Activated CD4-positive, alpha-beta T cell treated with anti-CD3 and anti-CD28 coated beads, Interleukin-2, amount 50 U/mL, for 24 hours (primary cell): ENCODE measurements around the gene PRKCA.
A peak's percentile ranks its signal among the peaks of the same experiment; 100 is the strongest.
"Not testable (repeated sequence)": the region's sequence is repeated elsewhere in the genome, so short reads cannot be mapped to it uniquely, and the experiment has no call there.

Experiments used
- DNase-seq, 2 donors: peaks; one replicate each; pipeline ENCODE4 v3.0.0-alpha.2; 2020; ENCODE audit warnings: low read depth in 1 of 2, low spot score in 1 of 2

PRKCA gene

DNA sequence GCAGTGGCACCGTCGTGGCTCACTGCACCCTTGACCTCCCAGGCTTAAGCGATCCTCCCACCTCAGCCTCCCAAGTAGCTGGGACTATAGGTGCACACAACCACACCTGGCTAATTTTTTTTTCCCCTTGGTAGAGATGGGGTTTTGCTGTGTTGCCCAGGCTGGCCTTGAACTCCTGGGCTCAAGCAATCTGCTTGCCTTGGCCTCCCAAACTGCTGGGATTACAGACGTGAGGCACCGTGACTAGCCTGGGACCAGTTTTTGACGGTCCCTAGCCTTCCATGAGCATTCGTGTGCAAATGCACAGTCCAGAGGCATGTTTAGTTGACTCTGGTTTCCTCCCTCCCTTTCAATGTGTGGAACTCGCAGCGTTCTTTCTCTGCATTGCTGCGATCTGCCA is 48.2 kb downstream of the PRKCA start:
- not testable (repeated sequence) for DNase-seq

DNA sequence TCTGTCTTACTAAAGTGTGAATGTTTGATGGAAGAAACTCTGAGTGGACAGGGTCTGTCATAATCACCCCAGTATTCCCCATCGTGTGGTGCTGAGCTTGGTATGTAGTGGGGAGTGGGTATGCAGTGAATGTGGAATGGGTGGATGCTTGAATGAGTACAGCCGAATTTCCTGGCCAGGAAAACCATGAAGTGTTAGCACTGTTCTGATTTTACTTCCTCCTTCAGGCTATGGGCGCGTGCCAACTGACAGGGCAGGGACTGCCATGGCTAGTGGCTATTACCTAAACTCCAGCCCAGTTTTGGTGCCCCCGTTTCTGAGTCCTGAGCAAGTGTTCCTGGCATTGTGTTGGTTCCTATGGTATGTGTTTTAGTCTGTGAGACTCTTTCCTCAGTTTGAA is 48.6 kb downstream of the PRKCA start:
- no peak for DNase-seq

DNA sequence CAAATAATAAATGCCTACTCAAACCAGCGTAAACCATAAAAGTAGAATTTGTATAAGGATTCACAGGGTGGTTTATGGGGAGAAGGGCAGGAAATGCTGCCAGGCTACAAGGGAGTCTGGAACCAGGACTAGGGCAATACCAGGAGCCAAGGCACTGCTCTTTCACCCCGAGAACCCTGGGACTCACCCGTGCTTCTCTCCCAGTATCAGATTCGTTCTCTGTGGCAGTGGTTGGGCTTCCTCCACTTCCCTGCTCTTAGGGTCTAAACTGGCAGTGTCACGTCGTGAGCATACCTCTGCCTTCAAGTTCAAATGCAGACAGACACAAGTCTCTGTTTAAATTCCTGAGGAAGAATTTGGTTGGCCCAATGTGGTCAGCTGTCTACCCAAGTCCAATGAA is 49.3 kb downstream of the PRKCA start:
- DNase-seq = no peak

DNA sequence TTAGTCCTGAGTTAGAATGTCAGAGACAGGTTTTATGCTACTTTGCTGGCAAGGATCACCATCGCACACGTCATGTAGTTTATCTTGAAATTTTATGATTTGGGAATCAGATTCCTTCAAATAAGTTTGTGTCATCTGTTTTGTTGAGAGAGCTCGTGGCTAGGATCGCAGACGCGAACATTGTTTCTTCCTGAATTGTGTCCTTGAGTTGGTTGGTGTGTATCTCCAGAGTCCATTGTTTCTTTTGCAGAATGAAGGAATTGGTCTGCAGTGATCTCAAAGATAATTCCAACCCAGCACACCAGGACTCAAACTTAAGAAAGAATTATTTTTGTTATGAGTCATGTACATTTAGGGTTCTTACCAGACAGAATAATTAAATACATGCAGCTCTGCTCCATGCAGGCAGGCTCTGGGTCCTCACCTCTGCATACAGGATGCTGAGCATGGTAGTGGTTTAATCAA is 51.6 kb downstream of the PRKCA start:
- DNase-seq = no peak

DNA sequence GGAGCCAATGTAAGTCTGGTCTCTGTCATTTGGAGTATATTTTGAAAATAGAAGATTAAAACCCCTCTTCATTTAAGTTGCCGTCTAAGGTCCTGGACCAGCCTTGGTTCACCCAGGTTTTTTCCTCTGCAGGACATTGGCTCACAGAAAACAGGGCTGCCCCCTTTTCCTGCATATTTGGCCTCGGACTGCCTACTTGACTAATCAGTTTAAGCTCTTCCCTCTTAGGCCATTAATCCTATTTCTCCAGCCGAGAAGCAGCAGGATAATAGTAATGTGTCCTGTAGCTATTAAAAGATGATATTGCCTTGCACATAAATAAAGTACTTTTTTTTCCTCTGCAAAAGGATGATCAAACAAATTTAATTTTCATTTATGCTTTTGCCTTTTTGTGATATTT is 52.1 kb downstream of the PRKCA start:
- no peak for DNase-seq

DNA sequence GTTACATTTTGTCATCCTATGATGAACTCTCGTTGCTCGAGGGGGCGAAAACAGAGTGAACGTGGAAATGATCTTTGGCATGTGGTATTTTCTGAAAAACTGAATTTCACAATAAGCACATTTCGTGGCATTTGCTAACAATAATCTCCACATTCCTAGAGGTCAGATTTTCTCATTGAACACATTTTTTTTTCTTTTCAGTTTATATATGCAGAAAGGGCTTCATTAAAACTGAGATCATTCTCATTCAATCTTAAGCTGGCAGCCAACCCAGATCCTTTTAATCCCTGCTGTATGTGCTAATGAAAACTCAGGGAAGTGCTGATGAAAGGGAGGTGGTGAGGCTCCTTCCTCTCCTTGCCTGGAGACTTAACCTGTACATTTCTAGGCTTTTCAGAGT is 52.6 kb downstream of the PRKCA start:
- no peak for DNase-seq

DNA sequence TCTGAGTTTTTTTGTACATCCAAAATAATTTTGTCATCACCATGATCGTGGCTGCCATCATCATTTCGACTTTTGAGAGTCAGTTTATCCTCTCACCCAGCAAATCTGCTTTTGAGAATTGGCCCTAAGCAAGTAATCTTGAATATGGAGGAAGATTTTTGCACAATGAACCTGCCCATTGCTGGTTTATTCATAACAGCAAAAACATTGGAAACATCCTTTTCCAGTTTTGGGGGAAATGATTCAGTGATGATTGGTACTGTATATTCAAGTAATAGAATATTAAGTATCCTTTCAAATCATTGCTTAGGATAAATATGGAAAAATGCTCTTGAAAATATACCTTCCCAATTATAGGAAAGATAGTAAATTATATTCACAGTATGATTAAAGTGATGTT is 53.1 kb downstream of the PRKCA start:
- DNase-seq = no peak

DNA sequence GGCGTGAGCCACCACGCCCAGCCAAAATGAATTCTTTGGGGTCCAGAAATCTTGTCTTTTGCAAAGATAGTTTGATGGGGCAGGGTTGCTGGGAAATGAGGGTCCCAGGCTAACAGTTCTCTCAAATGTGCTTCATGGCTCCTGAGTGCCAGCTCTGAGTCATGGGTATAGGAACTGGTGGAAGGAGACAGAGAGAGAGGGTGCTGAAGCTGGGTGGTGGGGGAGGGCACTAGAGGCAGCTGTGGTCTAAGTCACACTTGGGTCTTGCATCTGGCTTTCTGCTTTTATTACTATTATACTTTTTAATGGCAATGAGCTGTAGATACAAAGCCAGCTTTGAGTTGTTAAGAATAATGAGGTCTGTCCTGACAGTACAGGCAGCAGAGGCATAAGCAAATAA is 54.6 kb downstream of the PRKCA start:
- DNase-seq = no peak

DNA sequence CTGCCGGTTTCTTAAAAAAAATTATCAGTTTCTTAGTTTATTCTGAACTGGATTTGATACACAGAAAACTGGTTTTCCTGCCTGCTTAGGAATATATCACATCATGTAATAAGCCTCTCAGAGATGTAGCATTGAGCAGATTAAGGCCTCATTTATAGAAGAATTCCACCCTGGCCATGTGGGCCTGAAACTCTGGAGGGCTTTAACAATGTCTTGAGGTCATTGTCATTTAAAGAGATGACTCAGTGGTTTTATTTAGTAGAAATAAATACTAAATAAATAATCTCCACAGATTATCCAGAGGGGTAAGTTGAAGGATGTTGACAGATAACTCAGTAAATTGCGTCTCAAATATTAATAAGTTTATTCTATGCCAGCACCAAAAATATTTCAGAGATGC is 56.9 kb downstream of the PRKCA start:
- no peak for DNase-seq

DNA sequence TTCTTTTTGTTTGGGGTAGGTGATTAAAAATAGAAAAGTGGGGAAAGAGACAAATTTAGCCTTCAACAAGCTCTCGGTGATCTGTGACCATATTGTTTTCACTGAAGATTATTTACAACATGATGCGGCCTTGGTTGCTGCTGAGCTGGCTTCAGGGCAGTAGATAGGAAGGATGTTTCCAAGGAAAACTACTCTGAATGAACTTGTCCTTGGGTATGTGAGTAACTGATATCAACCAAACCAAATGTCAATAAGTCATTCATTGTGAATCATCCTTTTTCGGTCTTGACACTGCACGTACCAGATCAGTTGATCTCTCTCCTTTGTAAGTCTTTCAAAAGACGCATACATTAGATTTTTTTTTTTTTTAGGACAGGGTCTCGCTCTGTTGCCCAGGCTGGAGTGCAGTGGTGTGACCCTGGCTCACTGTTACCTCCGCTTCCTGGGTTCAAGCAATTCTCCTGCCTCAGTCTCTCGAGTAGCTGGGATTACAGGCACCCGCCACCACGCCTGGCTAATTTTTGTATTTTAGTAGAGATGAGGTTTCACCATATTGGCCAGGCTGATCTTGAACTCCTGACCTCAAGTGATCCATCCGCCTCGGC is 58.6 kb downstream of the PRKCA start:
- not testable (repeated sequence) for DNase-seq

DNA sequence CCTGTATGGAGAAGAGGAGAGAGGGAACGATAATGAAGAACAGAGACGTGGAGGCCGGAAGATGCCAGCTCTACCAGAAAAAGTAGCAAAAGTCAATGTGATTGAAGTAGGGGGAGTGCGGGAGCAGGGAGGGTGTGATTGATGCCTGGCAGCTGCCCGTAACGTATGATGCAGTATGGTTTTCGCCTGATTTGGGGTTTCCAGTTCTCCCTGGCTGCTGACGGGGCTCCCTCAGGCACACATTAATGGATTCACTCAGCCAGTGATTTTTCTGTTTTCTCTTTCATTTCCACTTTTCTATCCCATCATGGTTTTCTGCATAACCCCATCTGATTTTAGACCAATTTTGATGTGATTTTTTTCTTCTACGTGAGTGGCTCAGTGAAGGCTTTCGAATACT is 62.1 kb downstream of the PRKCA start:
- DNase-seq = no peak

DNA sequence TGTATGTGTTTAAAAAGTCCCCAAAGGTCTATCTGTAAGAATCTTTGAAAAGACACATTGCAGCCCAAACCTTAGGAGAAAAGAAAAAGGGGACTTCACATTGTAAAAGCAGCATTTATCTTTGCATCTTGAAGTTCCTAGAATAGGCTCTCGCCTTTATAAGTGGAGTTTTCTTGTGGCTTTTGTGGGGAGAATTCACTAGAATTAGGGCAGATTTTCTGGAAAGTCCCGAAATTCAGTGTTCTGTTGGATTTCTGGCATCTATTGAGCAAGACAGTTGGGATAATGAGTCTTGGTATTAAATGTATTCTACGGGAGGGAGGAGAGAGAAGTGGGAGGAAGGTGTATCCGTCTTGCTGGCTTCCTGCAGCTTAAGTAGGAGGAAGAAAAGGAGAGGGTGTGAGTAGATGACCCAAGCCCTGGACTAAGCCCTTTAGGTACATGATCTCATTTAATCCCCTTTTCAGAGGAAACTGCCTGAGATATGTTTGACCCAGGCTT is 62.6 kb downstream of the PRKCA start:
- no peak for DNase-seq

DNA sequence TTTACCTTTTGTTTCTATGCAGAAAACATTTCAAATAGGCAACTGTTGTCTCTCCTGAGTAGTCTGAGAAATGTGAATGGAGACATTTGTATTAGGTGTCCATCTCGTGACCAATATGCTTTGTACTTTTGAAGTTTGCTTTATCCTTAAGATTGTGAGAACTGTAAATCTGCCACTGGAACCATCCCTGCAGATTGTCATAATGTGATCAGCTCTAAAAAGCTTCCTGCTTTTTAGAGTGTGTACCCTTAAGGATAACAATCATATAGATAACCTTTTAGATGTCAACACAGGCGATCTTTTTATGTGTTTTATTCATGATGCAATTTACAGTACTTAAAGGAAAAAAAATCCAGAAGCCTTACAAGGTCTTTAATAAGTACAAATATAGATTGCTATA is 63.5 kb downstream of the PRKCA start:
- DNase-seq = no peak

DNA sequence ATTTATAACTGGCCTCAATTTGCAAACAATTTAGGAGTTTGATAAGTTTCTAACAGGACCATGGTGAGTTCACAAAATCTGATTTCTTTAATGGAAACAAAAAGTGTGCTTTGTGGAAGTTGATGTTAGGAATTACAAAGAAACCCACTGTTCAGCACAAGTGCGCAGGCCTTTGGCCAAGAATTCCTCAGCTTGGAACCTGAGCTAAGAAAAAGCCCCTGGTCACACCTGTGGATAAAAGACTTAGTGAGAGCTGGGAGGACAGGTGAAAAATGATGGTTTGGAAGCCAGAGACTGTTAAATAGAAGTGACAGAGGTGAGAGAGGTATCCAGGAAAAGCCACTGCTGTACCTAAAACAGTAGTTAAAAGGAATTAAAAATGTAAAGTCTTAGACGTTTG is 64.7 kb downstream of the PRKCA start:
- no peak for DNase-seq

DNA sequence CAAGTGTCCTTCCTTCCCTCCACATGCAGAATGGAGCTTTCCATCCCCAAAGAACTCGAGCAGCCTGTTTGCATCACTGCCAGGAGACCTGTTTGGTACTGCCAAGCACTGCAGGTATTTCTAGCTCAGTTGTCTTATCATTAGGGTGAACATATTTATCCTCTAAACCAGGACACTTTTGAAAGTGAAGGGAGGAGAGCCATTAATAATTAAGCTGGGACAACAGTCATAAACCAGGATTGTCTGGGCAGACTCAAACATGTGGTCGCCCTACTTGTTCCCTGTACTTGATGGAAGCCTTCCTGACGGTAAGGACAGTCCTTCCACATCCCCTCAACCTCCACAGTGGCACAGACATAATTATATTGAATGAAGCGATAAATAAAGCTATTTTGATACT is 67.4 kb downstream of the PRKCA start:
- no peak for DNase-seq

DNA sequence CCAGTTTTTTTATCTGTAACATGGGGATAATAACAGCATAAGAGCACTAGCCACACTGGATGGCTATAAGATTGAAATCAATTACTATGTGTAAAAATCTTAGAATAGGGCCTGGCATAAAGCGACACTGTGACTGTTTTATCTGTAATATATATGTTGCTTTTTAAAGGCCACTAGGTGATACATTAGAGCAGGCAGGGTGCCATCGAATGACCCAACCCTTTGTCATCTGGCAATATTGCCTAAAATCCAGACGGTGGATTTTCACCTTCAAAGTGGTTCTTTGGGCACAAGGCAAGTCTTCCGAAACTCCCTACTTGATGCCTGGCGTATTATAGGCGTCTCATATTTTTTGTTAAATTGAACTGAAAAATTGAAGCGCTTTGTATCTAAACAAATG is 69.1 kb downstream of the PRKCA start:
- no peak for DNase-seq

DNA sequence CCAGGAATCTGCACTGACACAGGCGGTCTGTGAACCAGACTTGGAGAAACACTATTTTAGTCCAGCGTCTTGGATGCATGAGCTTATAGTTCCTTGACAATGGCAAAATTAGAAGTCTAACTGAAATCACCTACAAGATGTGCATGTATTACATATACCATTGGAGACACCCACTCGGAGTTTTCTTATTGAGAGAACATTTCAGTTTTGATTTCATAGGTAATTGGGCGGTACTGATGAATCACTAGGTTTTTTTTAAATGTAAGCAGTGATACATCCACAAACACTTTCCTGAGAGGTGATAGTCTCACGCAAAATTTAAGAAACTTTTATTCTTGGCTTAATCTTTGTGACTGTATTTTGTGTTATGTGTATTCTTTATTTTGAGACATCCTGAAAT is 69.8 kb downstream of the PRKCA start:
- no peak for DNase-seq

DNA sequence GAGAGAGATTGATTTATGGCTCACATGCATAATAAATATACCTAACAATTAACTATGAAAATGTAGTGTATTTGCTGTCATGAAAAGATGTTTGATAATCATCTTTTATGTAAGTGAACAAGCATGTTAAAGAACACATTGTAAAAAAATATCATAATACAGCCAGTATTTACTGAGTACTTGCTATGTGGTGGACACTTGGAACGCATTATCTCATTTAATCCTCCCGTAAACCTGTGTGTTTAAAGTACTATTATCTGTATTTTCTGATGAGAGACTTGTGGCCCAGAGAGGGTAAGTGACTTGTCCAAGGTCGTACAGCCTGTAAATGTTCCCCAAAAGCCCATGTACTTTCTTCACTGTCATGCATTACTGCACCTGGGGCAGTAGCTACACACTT is 70.7 kb downstream of the PRKCA start:
- DNase-seq = no peak

DNA sequence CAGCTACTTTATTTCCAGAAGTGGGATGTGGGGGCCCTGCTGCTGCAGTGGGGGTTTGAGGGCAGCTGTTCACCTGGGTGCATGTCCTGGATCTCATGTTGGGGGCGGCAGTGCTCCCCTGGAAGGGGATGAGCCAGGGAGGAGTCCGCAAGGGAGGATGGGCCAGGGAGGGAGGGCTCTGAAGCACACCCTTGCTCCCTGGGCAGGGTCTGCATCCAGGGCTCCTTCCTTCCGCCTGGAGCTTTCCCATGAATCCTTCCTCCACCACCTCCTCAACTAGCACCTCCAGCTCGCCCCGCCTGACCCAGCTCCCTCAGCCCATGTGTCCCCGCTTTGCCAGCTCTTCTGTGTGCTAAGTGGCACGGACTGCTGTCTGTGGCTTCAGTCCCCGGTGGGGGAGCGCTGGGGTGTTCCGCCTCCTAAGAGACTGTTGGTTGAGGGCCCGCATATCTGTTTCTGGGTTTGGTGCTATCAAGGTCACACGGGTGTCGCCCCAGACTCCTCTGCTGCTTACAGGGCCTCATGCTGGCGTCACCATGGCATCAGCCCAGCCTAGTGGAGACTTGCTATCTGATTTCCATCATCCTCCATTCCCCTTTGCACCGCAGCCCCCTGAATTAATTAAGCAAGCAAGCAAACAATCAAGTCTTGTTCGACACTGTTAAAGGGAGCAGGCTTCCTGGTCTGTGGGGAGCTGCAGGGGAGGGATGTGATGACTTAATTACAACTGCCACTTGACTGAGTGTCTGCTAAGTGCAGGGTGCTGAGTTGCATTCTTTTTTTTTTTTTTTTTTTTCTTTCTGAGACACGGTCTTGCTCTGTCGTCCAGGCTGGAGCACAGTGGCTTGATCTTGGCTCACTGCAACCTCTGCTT is 71.8 kb downstream of the PRKCA start:
- DNase-seq = peak in 1 of 2 donors; percentile 20

DNA sequence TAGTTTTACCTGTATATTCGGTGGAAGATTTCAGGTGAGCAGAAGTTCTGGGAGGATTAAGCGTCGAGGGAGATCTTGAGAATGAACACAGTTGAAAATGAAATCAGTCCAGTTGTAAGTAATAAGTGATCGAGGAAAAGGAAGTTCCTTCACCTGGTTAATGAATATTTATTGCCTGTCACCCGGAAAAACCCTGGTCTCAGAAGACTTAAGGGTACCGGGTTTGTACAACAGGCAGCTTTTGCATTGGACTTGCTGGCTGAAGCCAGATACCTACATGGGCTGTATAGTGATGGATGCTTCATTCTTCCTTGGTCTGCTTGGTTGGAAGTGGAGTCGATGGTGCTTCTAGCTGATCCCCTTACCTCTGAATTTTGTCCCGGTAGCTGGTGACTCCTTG is 72.7 kb downstream of the PRKCA start:
- DNase-seq = no peak

DNA sequence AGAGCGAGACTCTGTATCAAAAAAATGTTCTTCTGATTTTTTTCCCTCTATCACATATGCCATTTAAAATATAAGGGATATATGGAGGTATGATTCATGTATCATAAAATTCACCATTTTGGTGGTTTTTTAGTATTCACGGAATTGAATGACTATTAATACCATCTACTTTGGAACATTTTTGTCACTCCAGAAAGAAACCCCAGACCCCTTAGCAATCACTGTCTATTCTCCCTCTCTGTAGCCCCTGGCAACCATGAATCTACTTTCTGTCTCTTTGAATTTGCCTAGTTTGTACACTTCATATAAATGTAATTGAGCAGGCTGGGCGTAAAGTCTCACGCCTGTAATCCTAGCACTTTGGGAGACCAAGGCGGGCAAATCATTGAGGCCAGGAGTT is 75.9 kb downstream of the PRKCA start:
- DNase-seq = no peak

DNA sequence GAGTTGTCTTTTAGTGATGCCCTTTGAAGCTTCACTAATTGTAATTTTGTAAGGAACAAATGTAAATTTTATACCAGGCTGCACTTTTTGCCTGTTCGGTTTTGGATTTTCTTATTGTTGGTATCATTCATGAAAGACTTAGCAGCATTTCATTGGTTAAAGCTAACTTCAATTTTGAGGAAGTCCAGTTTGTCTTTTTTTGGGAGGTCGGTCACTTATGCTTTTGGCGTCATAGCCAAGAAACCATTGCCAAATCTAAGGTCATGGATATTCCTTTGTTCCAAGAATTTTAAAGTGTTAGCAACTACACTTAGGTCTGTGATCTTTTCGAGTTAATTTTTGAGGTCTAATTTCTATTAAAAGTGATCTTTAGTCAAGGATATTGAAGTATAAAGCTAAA is 77.1 kb downstream of the PRKCA start:
- DNase-seq = no peak

DNA sequence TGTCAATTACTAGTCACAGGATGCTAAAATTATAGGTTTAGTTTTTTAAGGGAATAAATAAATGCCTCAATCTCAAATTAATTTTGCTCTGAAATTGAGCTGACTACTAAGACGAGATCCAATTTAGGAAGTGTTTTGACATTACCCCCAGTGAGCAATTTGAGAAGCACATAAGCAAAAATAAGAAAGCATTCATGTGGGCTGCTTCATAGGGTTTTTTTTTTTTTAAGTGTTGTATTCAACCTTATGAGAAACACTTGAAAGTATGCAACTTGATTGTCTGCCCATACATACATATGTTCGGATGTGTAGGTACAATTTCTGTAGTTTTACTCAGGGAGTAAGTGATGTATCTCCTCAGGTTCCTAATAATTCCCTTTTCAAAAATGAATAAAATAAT is 77.6 kb downstream of the PRKCA start:
- DNase-seq = no peak
